ENCODE data around the gene GH1. TPM values are rescaled to one million over a fixed set of nuclear protein-coding genes. Genes with fewer than 3 reads are reported as not detected.

Gene GH1
- total and polyA plus RNA-seq, 2 of the 13 experiments (the other 11 are each of a cell fraction or from before 2014, with no cell fraction given) = not detected

- TF ChIP-seq, protein P1, sequence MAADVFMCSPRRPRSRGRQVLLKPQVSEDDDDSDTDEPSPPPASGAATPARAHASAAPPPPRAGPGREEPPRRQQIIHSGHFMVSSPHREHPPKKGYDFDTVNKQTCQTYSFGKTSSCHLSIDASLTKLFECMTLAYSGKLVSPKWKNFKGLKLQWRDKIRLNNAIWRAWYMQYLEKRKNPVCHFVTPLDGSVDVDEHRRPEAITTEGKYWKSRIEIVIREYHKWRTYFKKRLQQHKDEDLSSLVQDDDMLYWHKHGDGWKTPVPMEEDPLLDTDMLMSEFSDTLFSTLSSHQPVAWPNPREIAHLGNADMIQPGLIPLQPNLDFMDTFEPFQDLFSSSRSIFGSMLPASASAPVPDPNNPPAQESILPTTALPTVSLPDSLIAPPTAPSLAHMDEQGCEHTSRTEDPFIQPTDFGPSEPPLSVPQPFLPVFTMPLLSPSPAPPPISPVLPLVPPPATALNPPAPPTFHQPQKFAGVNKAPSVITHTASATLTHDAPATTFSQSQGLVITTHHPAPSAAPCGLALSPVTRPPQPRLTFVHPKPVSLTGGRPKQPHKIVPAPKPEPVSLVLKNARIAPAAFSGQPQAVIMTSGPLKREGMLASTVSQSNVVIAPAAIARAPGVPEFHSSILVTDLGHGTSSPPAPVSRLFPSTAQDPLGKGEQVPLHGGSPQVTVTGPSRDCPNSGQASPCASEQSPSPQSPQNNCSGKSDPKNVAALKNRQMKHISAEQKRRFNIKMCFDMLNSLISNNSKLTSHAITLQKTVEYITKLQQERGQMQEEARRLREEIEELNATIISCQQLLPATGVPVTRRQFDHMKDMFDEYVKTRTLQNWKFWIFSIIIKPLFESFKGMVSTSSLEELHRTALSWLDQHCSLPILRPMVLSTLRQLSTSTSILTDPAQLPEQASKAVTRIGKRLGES (CRISPR knock-in tag; IDR thresholded peaks at IDR 0.05; ENCODE audit: borderline replicate concordance) = no peak
- TF ChIP-seq, protein P2, sequence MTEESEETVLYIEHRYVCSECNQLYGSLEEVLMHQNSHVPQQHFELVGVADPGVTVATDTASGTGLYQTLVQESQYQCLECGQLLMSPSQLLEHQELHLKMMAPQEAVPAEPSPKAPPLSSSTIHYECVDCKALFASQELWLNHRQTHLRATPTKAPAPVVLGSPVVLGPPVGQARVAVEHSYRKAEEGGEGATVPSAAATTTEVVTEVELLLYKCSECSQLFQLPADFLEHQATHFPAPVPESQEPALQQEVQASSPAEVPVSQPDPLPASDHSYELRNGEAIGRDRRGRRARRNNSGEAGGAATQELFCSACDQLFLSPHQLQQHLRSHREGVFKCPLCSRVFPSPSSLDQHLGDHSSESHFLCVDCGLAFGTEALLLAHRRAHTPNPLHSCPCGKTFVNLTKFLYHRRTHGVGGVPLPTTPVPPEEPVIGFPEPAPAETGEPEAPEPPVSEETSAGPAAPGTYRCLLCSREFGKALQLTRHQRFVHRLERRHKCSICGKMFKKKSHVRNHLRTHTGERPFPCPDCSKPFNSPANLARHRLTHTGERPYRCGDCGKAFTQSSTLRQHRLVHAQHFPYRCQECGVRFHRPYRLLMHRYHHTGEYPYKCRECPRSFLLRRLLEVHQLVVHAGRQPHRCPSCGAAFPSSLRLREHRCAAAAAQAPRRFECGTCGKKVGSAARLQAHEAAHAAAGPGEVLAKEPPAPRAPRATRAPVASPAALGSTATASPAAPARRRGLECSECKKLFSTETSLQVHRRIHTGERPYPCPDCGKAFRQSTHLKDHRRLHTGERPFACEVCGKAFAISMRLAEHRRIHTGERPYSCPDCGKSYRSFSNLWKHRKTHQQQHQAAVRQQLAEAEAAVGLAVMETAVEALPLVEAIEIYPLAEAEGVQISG (CRISPR knock-in tag; IDR thresholded peaks at IDR 0.05) = no peak
- TF ChIP-seq CSRNP1 (CRISPR knock-in tag; IDR thresholded peaks at IDR 0.05) = no peak
- TF ChIP-seq ZNF383 (CRISPR knock-in tag; IDR thresholded peaks at IDR 0.05; ENCODE audit: borderline replicate concordance) = no peak
- no peak for TF ChIP-seq ZNF607 (CRISPR knock-in tag; IDR thresholded peaks at IDR 0.05; ENCODE audit: borderline replicate concordance)
- TF ChIP-seq EP300 (IDR thresholded peaks at IDR 0.05; ENCODE audit: low read depth in 2 of 2, low read length in 2 of 2) = no peak
- TF ChIP-seq EP300 (CRISPR knock-in tag; IDR thresholded peaks at IDR 0.05; ENCODE audit: borderline replicate concordance) = no peak
- no peak for TF ChIP-seq NCOA5 (CRISPR knock-in tag; IDR thresholded peaks at IDR 0.05)
- TF ChIP-seq ZNF678 (CRISPR knock-in tag; IDR thresholded peaks at IDR 0.05) = no peak
- TF ChIP-seq, protein P3, sequence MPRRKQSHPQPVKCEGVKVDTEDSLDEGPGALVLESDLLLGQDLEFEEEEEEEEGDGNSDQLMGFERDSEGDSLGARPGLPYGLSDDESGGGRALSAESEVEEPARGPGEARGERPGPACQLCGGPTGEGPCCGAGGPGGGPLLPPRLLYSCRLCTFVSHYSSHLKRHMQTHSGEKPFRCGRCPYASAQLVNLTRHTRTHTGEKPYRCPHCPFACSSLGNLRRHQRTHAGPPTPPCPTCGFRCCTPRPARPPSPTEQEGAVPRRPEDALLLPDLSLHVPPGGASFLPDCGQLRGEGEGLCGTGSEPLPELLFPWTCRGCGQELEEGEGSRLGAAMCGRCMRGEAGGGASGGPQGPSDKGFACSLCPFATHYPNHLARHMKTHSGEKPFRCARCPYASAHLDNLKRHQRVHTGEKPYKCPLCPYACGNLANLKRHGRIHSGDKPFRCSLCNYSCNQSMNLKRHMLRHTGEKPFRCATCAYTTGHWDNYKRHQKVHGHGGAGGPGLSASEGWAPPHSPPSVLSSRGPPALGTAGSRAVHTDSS (CRISPR knock-in tag; conservative IDR thresholded peaks at IDR 0.05) = no peak
- no peak for TF ChIP-seq BRD4 (CRISPR knock-in tag; IDR thresholded peaks at IDR 0.05)
- TF ChIP-seq ESRRA (CRISPR knock-in tag; IDR thresholded peaks at IDR 0.05; ENCODE audit: low read depth) = no peak
- no peak for TF ChIP-seq AHR (CRISPR knock-in tag; IDR thresholded peaks at IDR 0.05)
- TF ChIP-seq, protein P4, sequence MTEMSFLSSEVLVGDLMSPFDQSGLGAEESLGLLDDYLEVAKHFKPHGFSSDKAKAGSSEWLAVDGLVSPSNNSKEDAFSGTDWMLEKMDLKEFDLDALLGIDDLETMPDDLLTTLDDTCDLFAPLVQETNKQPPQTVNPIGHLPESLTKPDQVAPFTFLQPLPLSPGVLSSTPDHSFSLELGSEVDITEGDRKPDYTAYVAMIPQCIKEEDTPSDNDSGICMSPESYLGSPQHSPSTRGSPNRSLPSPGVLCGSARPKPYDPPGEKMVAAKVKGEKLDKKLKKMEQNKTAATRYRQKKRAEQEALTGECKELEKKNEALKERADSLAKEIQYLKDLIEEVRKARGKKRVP (CRISPR knock-in tag; IDR thresholded peaks at IDR 0.05) = no peak
Measured at GRCh38 chr17:63927464-63928171, 9.0 kb upstream of the GH1 start (continued).

All from HepG2 (cell line).